RWPE2 (cell line): ENCODE results near the gene SERPINA9.

ENCODE experiments used
- ATAC-seq: fragments of 200-7000 bp; cut with Tn5 transposase; 3 replicates; pipeline ENCODE4 v1.9.1; 2021; ENCODE audit warnings: low read depth
- DNase-seq: peaks from one replicate; pipeline ENCODE4 v3.0.0-alpha.2; 2020; ENCODE audit warnings: low spot score
- H3K27ac ChIP-seq: fragments of 450-650 bp; 2 replicates; pipeline ENCODE4 v1.5.1; 2017; ENCODE audit warnings: mild to moderate bottlenecking; ENCODE audit not compliant: poor library complexity, severe bottlenecking
- H3K27me3 ChIP-seq: fragments of 250-450 bp; sonication (Bioruptor Pico); 2 replicates; pipeline ENCODE4 v1.5.1; 2021; ENCODE audit warnings: mild to moderate bottlenecking, moderate library complexity; ENCODE audit not compliant: insufficient read depth, poor library complexity, severe bottlenecking
- H3K36me3 ChIP-seq: fragments of 250-450 bp; sonication (Bioruptor Pico); 2 replicates; pipeline ENCODE4 v1.5.1; 2020; ENCODE audit warnings: low read depth, mild to moderate bottlenecking, moderate library complexity
- H3K4me1 ChIP-seq: fragments of 250-450 bp; sonication (Bioruptor Pico); 2 replicates; pipeline ENCODE4 v1.5.1; 2021; ENCODE audit warnings: mild to moderate bottlenecking, moderate library complexity; ENCODE audit not compliant: insufficient read depth, poor library complexity, severe bottlenecking
- H3K4me3 ChIP-seq: fragments of 250-450 bp; sonication (Bioruptor Pico); 2 replicates; pipeline ENCODE4 v1.5.1; 2021; ENCODE audit warnings: mild to moderate bottlenecking, moderate library complexity; ENCODE audit not compliant: severe bottlenecking
- H3K9me3 ChIP-seq: fragments of 250-450 bp; sonication (Bioruptor Pico); 2 replicates; pipeline ENCODE4 v1.5.1; 2021; ENCODE audit warnings: mild to moderate bottlenecking, moderate library complexity; ENCODE audit not compliant: severe bottlenecking
- CTCF ChIP-seq: fragments of 450-650 bp; IDR thresholded peaks from one replicate; pipeline ENCODE4 v1.5.1; 2017; ENCODE audit warnings: mild to moderate bottlenecking, moderate library complexity; ENCODE audit not compliant: poor library complexity, severe bottlenecking

Gene SERPINA9

GRCh38 chr14:94455928-94456327 is 20.1 kb downstream of the SERPINA9 start:
- ATAC-seq (no peak), DNase-seq (no peak)
- Histone ChIP-seq H3K4me1 (peaks cover 3% of the 10 kb centered on the region), H3K36me3 (no peaks in the 10 kb centered on the region), H3K9me3 (no peaks in the 10 kb centered on the region), H3K4me3 (no peak overlapping the region), H3K27me3 (peaks cover 18% of the 10 kb centered on the region), H3K27ac (no peak overlapping the region)
- no peak for TF ChIP-seq CTCF

- H3K36me3 ChIP-seq, result no peaks in the 10 kb centered on the region
- no peaks in the 10 kb centered on the region for H3K9me3 ChIP-seq
- ATAC-seq (no peak), DNase-seq (no peak)
- H3K4me3 ChIP-seq, result no peak overlapping the region
- H3K27ac ChIP-seq, result no peak overlapping the region
- TF ChIP-seq CTCF, result no peak
- peaks cover 18% of the 10 kb centered on the region for H3K27me3 ChIP-seq
- peaks cover 10% of the 10 kb centered on the region for H3K4me1 ChIP-seq
Measured at GRCh38 chr14:94451826-94452225, 24.2 kb downstream of the SERPINA9 start.

- no peak overlapping the region for H3K4me3 ChIP-seq
- peaks cover 18% of the 10 kb centered on the region for H3K27me3 ChIP-seq
- TF ChIP-seq CTCF, result no peak
- H3K27ac ChIP-seq, result no peak overlapping the region
- H3K36me3 ChIP-seq, result no peaks in the 10 kb centered on the region
- H3K9me3 ChIP-seq, result no peaks in the 10 kb centered on the region
- DNase-seq (no peak), ATAC-seq (no peak)
- peaks cover 10% of the 10 kb centered on the region for H3K4me1 ChIP-seq
Measured at GRCh38 chr14:94451091-94451771, 24.8 kb downstream of the SERPINA9 start.

- no peak overlapping the region for H3K4me3 ChIP-seq
- H3K27me3 ChIP-seq, result peaks cover 13% of the 10 kb centered on the region
- H3K27ac ChIP-seq, result no peak overlapping the region
- no peak for ATAC-seq
- TF ChIP-seq CTCF, result no peak
- no peak for DNase-seq
- peaks cover 7% of the 10 kb centered on the region for H3K4me1 ChIP-seq
- no peaks in the 10 kb centered on the region for H3K36me3 ChIP-seq
- no peaks in the 10 kb centered on the region for H3K9me3 ChIP-seq
Measured at GRCh38 chr14:94450722-94451090, 25.3 kb downstream of the SERPINA9 start.

- TF ChIP-seq CTCF, result no peak
- Histone ChIP-seq H3K27me3 (peaks cover 12% of the 10 kb centered on the region), H3K9me3 (no peaks in the 10 kb centered on the region), H3K4me3 (no peak overlapping the region), H3K27ac (no peak overlapping the region), H3K36me3 (no peaks in the 10 kb centered on the region), H3K4me1 (peaks cover 7% of the 10 kb centered on the region)
- DNase-seq (no peak), ATAC-seq (no peak)
Measured at GRCh38 chr14:94449930-94450329, 26.1 kb downstream of the SERPINA9 start.
